ENCODE results near the gene PJA2. TPM values are rescaled to one million over a fixed set of nuclear protein-coding genes. Genes with fewer than 3 reads are reported as not detected.
A peak's percentile ranks its signal among the peaks of the same experiment; 100 is the strongest.

Gene PJA2
- 90.4 and 92.7 TPM in 2 replicates for total RNA-seq
- total RNA-seq (2013) = 66.7 TPM
- 21.3 and 30.8 TPM in 2 replicates for polyA plus RNA-seq
- polyA minus RNA-seq = 26.2 and 40.9 TPM in 2 replicates

- ChIA-PET CTCF (interaction anchor here (1.1 to 1.4 kb wide), 2 partner anchors 682 to 1029 kb away, joined by 3 to 5 read pairs; no protein-coding TSS in a partner anchor), POLR2A (interaction anchor here (0.7 to 1.8 kb wide), 12 partner anchors 59 to 1027 kb away, joined by 3 to 15 read pairs (median 6); partner anchors contain the start of genes FBXL17 and MAN2A1)
- Histone ChIP-seq H4K20me1 (ENCODE audit: control insufficient read depth, insufficient read depth, low read length, poor library complexity, severe bottlenecking) (no peaks in the 10 kb centered on the region), H2AFZ (ENCODE audit: insufficient read depth, low read depth, low read length, poor library complexity, severe bottlenecking) (peak within 1 kb of the TSS; percentile 87), H3K9ac (ENCODE audit: low read length) (peak within 1 kb of the TSS; percentile 94), H3K27ac (ENCODE audit: low read length in 2 of 2) (peak within 1 kb of the TSS; percentile 96 to 99), H3K4me2 (replicated peaks; ENCODE audit: low read depth, low read length, poor library complexity, severe bottlenecking) (peak within 1 kb of the TSS; percentile 75), H3K9me3 (ENCODE audit: control extremely low read depth in 1 of 3, control insufficient read depth in 2 of 3, insufficient read depth in 1 of 3, low read length in 2 of 3) (peaks cover 0 to 4% (median 0%) of the 10 kb centered on the region in 3 donors), H3K4me3 (ENCODE audit: control extremely low read depth in 1 of 5, extremely low read depth in 1 of 5, insufficient read depth in 1 of 5, low read depth in 2 of 5, low read length in 4 of 5) (peak within 1 kb of the TSS; percentile 94 to 98 (median 96)), H3K36me3 (replicated peaks in 1 of 2; ENCODE audit: control extremely low read depth in 1 of 2, control insufficient read depth in 1 of 2, extremely low read depth in 1 of 2, insufficient read depth in 2 of 2, low read length in 1 of 2) (no peaks in the 10 kb centered on the region), H3K4me1 (ENCODE audit: control insufficient read depth in 2 of 2, insufficient read depth in 2 of 2, low read length in 2 of 2) (peaks cover 13 to 36% of the 10 kb centered on the region in 2 donors), H3K79me2 (ENCODE audit: control insufficient read depth, insufficient read depth, low read length) (peaks cover 42% of the 10 kb centered on the region), H3K27me3 (replicated peaks in 1 of 4; ENCODE audit: control extremely low read depth in 1 of 4, control insufficient read depth in 3 of 4, insufficient read depth in 4 of 4, low read length in 3 of 4) (no peaks in the 10 kb centered on the region)
- Mint-ChIP-seq H3K27me3 (no peaks in the 10 kb centered on the region), H3K27ac (peak within 1 kb of the TSS; percentile 99), H3K4me3 (peak within 1 kb of the TSS; percentile 99), H3K9me3 (ENCODE audit: insufficient read depth) (no peaks in the 10 kb centered on the region), H3K4me1 (peaks cover 43% of the 10 kb centered on the region)
- DNase-seq = peak; percentile 99
- 0% methylated on average over 29 of the region's 44 CpGs for WGBS (ENCODE audit: insufficient coverage)
- TF ChIP-seq CTCF (IDR thresholded peaks at IDR 0.05) (peak; percentile 21), EZH2 (IDR thresholded peaks at IDR 0.05; ENCODE audit: borderline replicate concordance, insufficient read depth, low read depth, low read length, poor library complexity, severe bottlenecking) (no peak)
- intact Hi-C loops (cut with micrococcal nuclease) = loop anchor here (1.0 to 5.0 kb wide), 7 partner anchors 43 to 1329 kb away; partner anchors contain the start of genes FBXL17 and SLC25A46
- ATAC-seq (ENCODE audit: low read depth) = peak; percentile 86
Measured at GRCh38 chr5:109409844-109410388, at the start of gene PJA2. Gene PJA2, minus strand, starts transcription at chr5:109409974. Its CDS starts 26,541 bp downstream, at chr5:109383433.

- intact Hi-C loops (cut with micrococcal nuclease) = no loop called here
- Histone ChIP-seq H3K4me1 (ENCODE audit: control insufficient read depth in 2 of 2, insufficient read depth in 2 of 2, low read length in 2 of 2) (no peaks in the 10 kb centered on the region), H3K9ac (ENCODE audit: low read length) (no peak overlapping the region), H2AFZ (ENCODE audit: insufficient read depth, low read depth, low read length, poor library complexity, severe bottlenecking) (no peak overlapping the region), H3K9me3 (ENCODE audit: control extremely low read depth in 1 of 3, control insufficient read depth in 2 of 3, insufficient read depth in 1 of 3, low read length in 2 of 3) (peaks cover 0 to 7% (median 0%) of the 10 kb centered on the region in 3 donors), H3K27ac (ENCODE audit: low read length in 2 of 2) (no peak overlapping the region), H3K4me3 (ENCODE audit: control extremely low read depth in 1 of 5, extremely low read depth in 1 of 5, insufficient read depth in 1 of 5, low read depth in 2 of 5, low read length in 4 of 5) (no peak overlapping the region), H3K4me2 (replicated peaks; ENCODE audit: low read depth, low read length, poor library complexity, severe bottlenecking) (no peak overlapping the region), H4K20me1 (ENCODE audit: control insufficient read depth, insufficient read depth, low read length, poor library complexity, severe bottlenecking) (no peaks in the 10 kb centered on the region), H3K79me2 (ENCODE audit: control insufficient read depth, insufficient read depth, low read length) (no peaks in the 10 kb centered on the region), H3K27me3 (replicated peaks in 1 of 4; ENCODE audit: control extremely low read depth in 1 of 4, control insufficient read depth in 3 of 4, insufficient read depth in 4 of 4, low read length in 3 of 4) (peaks cover 0 to 9% (median 0%) of the 10 kb centered on the region in 4 experiments), H3K36me3 (replicated peaks in 1 of 2; ENCODE audit: control extremely low read depth in 1 of 2, control insufficient read depth in 1 of 2, extremely low read depth in 1 of 2, insufficient read depth in 2 of 2, low read length in 1 of 2) (no peaks in the 10 kb centered on the region)
- DNase-seq (no peak), ATAC-seq (ENCODE audit: low read depth) (peak; percentile 53)
- no peak for TF ChIP-seq CTCF (IDR thresholded peaks at IDR 0.05)
- no peak overlapping the region for H3K4me3 Mint-ChIP-seq
- no peak overlapping the region for H3K27ac Mint-ChIP-seq
- ChIA-PET CTCF (no interaction called here), POLR2A (no interaction called here)
- peaks cover 17% of the 10 kb centered on the region for H3K27me3 Mint-ChIP-seq
- no peaks in the 10 kb centered on the region for H3K9me3 Mint-ChIP-seq (ENCODE audit: insufficient read depth)
- WGBS (ENCODE audit: insufficient coverage) = 29% methylated on average over 1 of the region's 3 CpGs
- peaks cover 3% of the 10 kb centered on the region for H3K4me1 Mint-ChIP-seq
Measured at GRCh38 chr5:109455598-109456096, 45.9 kb upstream of the PJA2 start.
